Measurements from ENCODE around the gene AGFG2.

AGFG2 gene

GRCh38 chr7:100573691-100574361, 34.8 kb downstream of the AGFG2 start, which contains the start of gene SAP25:
SAP25 (minus strand) TSS chr7:100573900; CDS start chr7:100573742, 158 bp downstream.
- DNase-seq: no peak

GRCh38 chr7:100574362-100575205, 35.6 kb downstream of the AGFG2 start:
- DNase-seq: no peak

- no peak for DNase-seq
These were observed 36.2 kb downstream of the AGFG2 start for GRCh38 chr7:100575206-100575631.

- no peak for DNase-seq
These were observed 36.9 kb downstream of the AGFG2 start for GRCh38 chr7:100575746-100576383.

GRCh38 chr7:100576384-100576993, 37.5 kb downstream of the AGFG2 start:
- no peak for DNase-seq

GRCh38 chr7:100577103-100577502, 38.1 kb downstream of the AGFG2 start:
- DNase-seq: no peak

GRCh38 chr7:100577507-100577906, 38.5 kb downstream of the AGFG2 start:
- DNase-seq: no peak

- DNase-seq: no peak
These were observed 39.5 kb downstream of the AGFG2 start for GRCh38 chr7:100578246-100579183.

- no peak for DNase-seq
These were observed 41.7 kb downstream of the AGFG2 start for GRCh38 chr7:100580466-100581283.

GRCh38 chr7:100582041-100582579, 43.1 kb downstream of the AGFG2 start:
- DNase-seq: no peak

- no peak for DNase-seq
These were observed 43.6 kb downstream of the AGFG2 start for GRCh38 chr7:100582650-100583049.

- DNase-seq: no peak
These were observed 44.4 kb downstream of the AGFG2 start for GRCh38 chr7:100583132-100584053.

- no peak for DNase-seq
These were observed 45.2 kb downstream of the AGFG2 start for GRCh38 chr7:100584054-100584682.

GRCh38 chr7:100584683-100585510, 45.9 kb downstream of the AGFG2 start:
- no peak for DNase-seq

- no peak for DNase-seq
These were observed 46.7 kb downstream of the AGFG2 start, which contains the start of gene LRCH4 for GRCh38 chr7:100585511-100586265. LRCH4 (minus strand) TSS chr7:100586129; CDS start chr7:100586100, 29 bp downstream.

GRCh38 chr7:100586266-100587025, 47.4 kb downstream of the AGFG2 start, which contains the start of gene FBXO24:
FBXO24 (plus strand) TSS chr7:100586328; CDS start chr7:100586626, 298 bp downstream.
- DNase-seq: peak; percentile 98
